ENCODE measurements around the gene FNDC3B.

DNA sequence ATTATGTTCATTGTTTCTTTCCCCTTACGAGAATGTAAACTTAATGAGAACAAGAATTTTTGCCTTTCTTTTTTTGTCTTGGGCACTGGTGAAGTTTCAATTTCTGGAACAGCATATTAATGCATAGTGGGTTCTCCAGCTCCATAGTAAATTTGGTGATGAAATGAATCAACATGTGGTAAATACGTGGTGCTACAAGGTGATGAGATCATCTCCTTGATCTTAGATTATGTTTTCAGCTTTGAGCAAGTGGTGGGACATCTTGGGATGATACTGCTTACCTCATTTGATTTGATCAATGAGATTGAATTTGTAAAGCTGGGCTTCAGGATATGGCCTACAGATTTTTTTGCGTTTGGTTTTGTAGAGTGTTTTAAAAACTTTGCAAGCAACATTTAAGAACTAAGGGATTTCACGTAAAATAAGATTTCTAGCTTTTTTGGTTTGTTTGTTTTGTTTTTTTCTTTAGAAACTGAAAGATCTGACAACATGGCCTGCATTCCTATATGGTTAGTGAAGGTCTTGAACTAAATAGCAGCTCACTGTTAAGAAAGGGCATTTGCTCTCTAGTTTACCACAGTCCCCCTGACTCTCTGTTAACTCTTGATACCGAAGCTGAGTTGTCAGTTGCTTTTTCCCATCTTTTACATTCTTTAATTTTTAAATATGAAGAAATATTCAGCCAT, 45.6 kb downstream of the FNDC3B start:
- TF ChIP-seq POLR2A (IDR thresholded peaks at IDR 0.05) (no peak), POLR2AphosphoS5 (IDR thresholded peaks at IDR 0.05; ENCODE audit: insufficient read depth in 1 of 2, low read depth in 1 of 2) (no peak)
- TF ChIP-seq, protein P1, sequence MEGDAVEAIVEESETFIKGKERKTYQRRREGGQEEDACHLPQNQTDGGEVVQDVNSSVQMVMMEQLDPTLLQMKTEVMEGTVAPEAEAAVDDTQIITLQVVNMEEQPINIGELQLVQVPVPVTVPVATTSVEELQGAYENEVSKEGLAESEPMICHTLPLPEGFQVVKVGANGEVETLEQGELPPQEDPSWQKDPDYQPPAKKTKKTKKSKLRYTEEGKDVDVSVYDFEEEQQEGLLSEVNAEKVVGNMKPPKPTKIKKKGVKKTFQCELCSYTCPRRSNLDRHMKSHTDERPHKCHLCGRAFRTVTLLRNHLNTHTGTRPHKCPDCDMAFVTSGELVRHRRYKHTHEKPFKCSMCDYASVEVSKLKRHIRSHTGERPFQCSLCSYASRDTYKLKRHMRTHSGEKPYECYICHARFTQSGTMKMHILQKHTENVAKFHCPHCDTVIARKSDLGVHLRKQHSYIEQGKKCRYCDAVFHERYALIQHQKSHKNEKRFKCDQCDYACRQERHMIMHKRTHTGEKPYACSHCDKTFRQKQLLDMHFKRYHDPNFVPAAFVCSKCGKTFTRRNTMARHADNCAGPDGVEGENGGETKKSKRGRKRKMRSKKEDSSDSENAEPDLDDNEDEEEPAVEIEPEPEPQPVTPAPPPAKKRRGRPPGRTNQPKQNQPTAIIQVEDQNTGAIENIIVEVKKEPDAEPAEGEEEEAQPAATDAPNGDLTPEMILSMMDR (IDR thresholded peaks at IDR 0.05), result no peak

All from vagina (tissue), 2 donors.